Spleen (tissue), 11 donors: ENCODE results near the gene SELENOO. TPM values are rescaled to one million over a fixed set of nuclear protein-coding genes. Genes with fewer than 3 reads are reported as not detected.

ENCODE experiments used
- DNase-seq: peaks from one replicate; pipeline ENCODE4 v3.0.0-alpha.2; 2020
- H3K27ac ChIP-seq, 8 donors: fragments of 200-600 bp; sonication (generic) in 7 of 8; 1 replicate in 4 of 8; 2 replicates in 4 of 8; pipeline versions ENCODE4 v1.5.0 to v1.8.0; 2016 to 2021; ENCODE audit warnings: inconsistent platforms in 4 of 8, mild to moderate bottlenecking in 4 of 8, moderate library complexity in 1 of 8
- H3K27me3 ChIP-seq, 7 donors: fragments of 200-600 bp; sonication (generic) in 6 of 7; replicated peaks in 1 of 7; 1 replicate in 4 of 7; 2 replicates in 3 of 7; pipeline versions ENCODE4 v1.5.0 to v1.8.0; 2016 to 2021; ENCODE audit warnings: inconsistent platforms in 3 of 7, mild to moderate bottlenecking in 1 of 7
- H3K36me3 ChIP-seq, 6 donors: fragments of 200-600 bp; sonication (generic) in 5 of 6; 1 replicate in 4 of 6; 2 replicates in 2 of 6; pipeline versions ENCODE4 v1.5.0 to v1.8.0; 2016 to 2021; ENCODE audit warnings: inconsistent platforms in 2 of 6
- H3K4me1 ChIP-seq, 6 donors: fragments of 200-600 bp; sonication (generic) in 5 of 6; 1 replicate in 3 of 6; 2 replicates in 3 of 6; pipeline versions ENCODE4 v1.5.0 to v1.8.0; 2016 to 2021; ENCODE audit warnings: inconsistent platforms in 3 of 6
- H3K4me3 ChIP-seq, 8 donors: fragments of 200-600 bp; sonication (generic) in 7 of 8; 1 replicate in 4 of 8; 2 replicates in 4 of 8; pipeline versions ENCODE4 v1.5.0 to v1.8.0; 2016 to 2021; ENCODE audit warnings: inconsistent platforms in 4 of 8, mild to moderate bottlenecking in 4 of 8, moderate library complexity in 2 of 8
- H3K9me3 ChIP-seq, 8 donors: fragments of 200-600 bp; sonication (generic) in 7 of 8; 1 replicate in 4 of 8; 2 replicates in 4 of 8; pipeline versions ENCODE4 v1.5.0 to v1.8.0; 2016 to 2021; ENCODE audit warnings: inconsistent platforms in 4 of 8
- CTCF ChIP-seq, 11 experiments: fragments of 200-600 bp in 7 of 11; fragments of 450-650 bp in 4 of 11; sonication (generic) in 4 of 11; IDR thresholded peaks in 8 of 11; conservative IDR thresholded peaks in 3 of 11; 1 replicate in 7 of 11; 2 replicates in 4 of 11; pipeline versions ENCODE4 v1.4.0 to v1.8.0; 2016 to 2021; ENCODE audit warnings: antibody characterized with exemption in 11 of 11, inconsistent platforms in 4 of 11, mild to moderate bottlenecking in 1 of 11
- POLR2A ChIP-seq, 3 donors: fragments of 450-650 bp; IDR thresholded peaks; one replicate each; pipeline ENCODE4 v1.5.1; 2017; ENCODE audit warnings: antibody characterized with exemption in 3 of 3, mild to moderate bottlenecking in 1 of 3
- POLR2AphosphoS5 ChIP-seq, 3 donors: sonication (generic); formaldehyde crosslinking; IDR thresholded peaks; one replicate each; pipeline ENCODE4 v1.5.1; 2017; ENCODE audit warnings: antibody characterized with exemption in 3 of 3
- WGBS, 5 donors: extraction: QIAGEN DNeasy Blood & Tissue Kit in 3 of 5; methylation state at CpG; one replicate each; pipeline versions ENCODE4 v1.1.5 to v1.1.7; 2013 to 2018; 5-methylcytosine and 5-hydroxymethylcytosine counted together
- intact Hi-C: fragments of 100-400 bp; cut with DNase I; formaldehyde crosslinking; loops from one replicate; pipeline ENCODE4 v1.15.0; 2023; ENCODE audit warnings: low total_unique reads
- polyA plus RNA-seq, 3 donors: library from polyadenylated mRNA; stranded (reverse); fragments of 200-250 nt; gene quantifications; one replicate each; pipeline ENCODE4 v1.2.1, GENCODE V29; 2013
- total RNA-seq, 7 donors: library from RNA; depleted of rRNA in 3 of 7; stranded (reverse); fragments of >200 nt in 3 of 7; fragmentation: NEBNext Ultra II Directional in 4 of 7; extraction: Animal tissue kit (Norgen Biotek cat#: 25700) in 4 of 7; gene quantifications; one replicate each; pipeline versions ENCODE4 v1.1.0 to v1.2.1, GENCODE V29; 2016 to 2021
- donor health status: healthy with polysubstance abuse.
- donor health status: DM: no; HTN: no; CAD: no; lungs with moderate emphysema.
- donor health status: DM: no; HTN: no; CAD: no.
- donor health status: Bipolar disorder and iron deficiency.
- donor health status: healthy.
- donor health status: DM: no; HTN: no; CAD: no.
- donor health status: DM: yes; HTN: yes; CAD: no.

The SELENOO gene
- total and polyA plus RNA-seq, 10 donors: 25.4 to 70.8 (median 29.5) TPM

- no peaks in the 10 kb centered on the region for H3K27me3 ChIP-seq
- peak overlapping the region in 4 of 8 donors; percentile 73 to 86 (median 84) for H3K27ac ChIP-seq
- 90 to 96% (median 92%) methylated on average over 23 to 32 of the region's 32 CpGs for WGBS, 5 donors
- H3K36me3 ChIP-seq: peaks cover 0 to 43% (median 16%) of the 10 kb centered on the region in 6 donors
- H3K4me3 ChIP-seq: peak overlapping the region in 5 of 8 donors; percentile 70 to 85 (median 83)
- no peaks in the 10 kb centered on the region for H3K9me3 ChIP-seq
- TF ChIP-seq POLR2A (IDR thresholded peaks at IDR 0.05) (no peak), POLR2AphosphoS5 (IDR thresholded peaks at IDR 0.05) (no peak), CTCF (IDR thresholded peaks at IDR 0.05 in 8 of 11, conservative IDR thresholded peaks at IDR 0.05 in 3 of 11) (no peak)
- intact Hi-C loops: loop anchor here (5.0 to 10.0 kb wide), 2 partner anchors 93 to 245 kb away; partner anchors contain the start of gene PPP6R2
- DNase-seq: no peak
- peaks cover 30 to 73% (median 64%) of the 10 kb centered on the region in 6 donors for H3K4me1 ChIP-seq
These were observed 48.8 kb downstream of the SELENOO start for GRCh38 chr22:50249341-50250248.

DNA sequence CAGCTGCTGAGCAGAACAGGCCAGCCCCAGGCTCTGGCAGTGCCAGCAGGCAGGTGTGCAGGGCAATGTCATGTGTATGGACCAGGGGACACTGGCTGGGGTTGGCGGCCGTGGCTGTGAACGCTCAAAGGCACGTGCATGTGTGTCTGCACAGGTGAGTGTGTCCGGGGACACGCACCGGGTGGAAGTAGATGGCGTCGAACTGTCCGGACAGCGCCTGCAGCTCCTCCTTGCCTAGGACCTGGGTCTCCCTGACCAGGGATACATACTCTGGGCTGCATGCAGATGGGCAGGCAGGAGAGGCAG, 49.4 kb downstream of the SELENOO start:
- H3K36me3 ChIP-seq: peaks cover 0 to 43% (median 16%) of the 10 kb centered on the region in 6 donors
- intact Hi-C loops: loop anchor here (5.0 kb wide), 1 partner anchor 92 kb away; the partner anchor contains the start of gene PPP6R2
- H3K27ac ChIP-seq: peak overlapping the region in 5 of 8 donors; percentile 73 to 86 (median 81)
- H3K4me1 ChIP-seq: peaks cover 30 to 72% (median 64%) of the 10 kb centered on the region in 6 donors
- WGBS, 5 donors: 81 to 90% (median 86%) methylated on average over 7 to 11 of the region's 11 CpGs
- TF ChIP-seq POLR2A (IDR thresholded peaks at IDR 0.05): no peak
- no peak for TF ChIP-seq CTCF (IDR thresholded peaks at IDR 0.05 in 8 of 11, conservative IDR thresholded peaks at IDR 0.05 in 3 of 11)
- no peak for TF ChIP-seq POLR2AphosphoS5 (IDR thresholded peaks at IDR 0.05)
- no peak for DNase-seq
- no peaks in the 10 kb centered on the region for H3K27me3 ChIP-seq
- H3K9me3 ChIP-seq: no peaks in the 10 kb centered on the region
- peak overlapping the region in 7 of 8 donors; percentile 67 to 85 (median 77) for H3K4me3 ChIP-seq

GRCh38 chr22:50250555-50251476, 50.0 kb downstream of the SELENOO start, which contains the start of gene HDAC10:
Gene HDAC10, minus strand, starts transcription at chr22:50251265. Its CDS starts 233 bp downstream, at chr22:50251032.
- intact Hi-C loops: loop anchor here (5.0 kb wide), 1 partner anchor 91 kb away; the partner anchor contains the start of gene PPP6R2
- peaks cover 0 to 40% (median 16%) of the 10 kb centered on the region in 6 donors for H3K36me3 ChIP-seq
- WGBS, 5 donors: 0 to 2% (median 1%) methylated on average over 22 to 81 of the region's 81 CpGs
- H3K4me3 ChIP-seq: peak within 1 kb of the TSS; percentile 67 to 85 (median 80)
- TF ChIP-seq CTCF (IDR thresholded peaks at IDR 0.05 in 8 of 11, conservative IDR thresholded peaks at IDR 0.05 in 3 of 11): peak in 1 of 11 experiments; percentile 26
- peak; percentile 84 to 88 (median 85) for TF ChIP-seq POLR2AphosphoS5 (IDR thresholded peaks at IDR 0.05)
- TF ChIP-seq POLR2A (IDR thresholded peaks at IDR 0.05): peak in 2 of 3 donors; percentile 22 to 25
- H3K27me3 ChIP-seq: no peaks in the 10 kb centered on the region
- peak within 1 kb of the TSS; percentile 72 to 86 (median 75) for H3K27ac ChIP-seq
- H3K9me3 ChIP-seq: no peaks in the 10 kb centered on the region
- peak; percentile 96 for DNase-seq
- H3K4me1 ChIP-seq: peaks cover 25 to 66% (median 58%) of the 10 kb centered on the region in 6 donors
